T-helper 1 cell treated with Interleukin-12 subunit alpha and Interleukin-12 subunit beta and Interleukin-4 antibody, amounts not matched to agents 30 μg/mL and 1 μg/mL, for 36 hours (primary cell): ENCODE measurements around the gene CNEP1R1.

Experiments used
- H3K27ac Mint-ChIP-seq: one replicate; pipeline ENCODE4 v1.8.0; 2021; ENCODE audit warnings: mild to moderate bottlenecking, mixed read lengths
- H3K27me3 Mint-ChIP-seq: one replicate; pipeline ENCODE4 v1.8.0; 2021; ENCODE audit warnings: low read depth, mixed read lengths
- H3K36me3 Mint-ChIP-seq: one replicate; pipeline ENCODE4 v1.8.0; 2021; ENCODE audit warnings: low read depth, mixed read lengths
- H3K4me1 Mint-ChIP-seq: one replicate; pipeline ENCODE4 v1.8.0; 2021; ENCODE audit warnings: low read depth, mixed read lengths
- H3K4me3 Mint-ChIP-seq: one replicate; pipeline ENCODE4 v1.8.0; 2021; ENCODE audit warnings: mild to moderate bottlenecking, moderate library complexity, mixed read lengths
- H3K9me3 Mint-ChIP-seq: one replicate; pipeline ENCODE4 v1.8.0; 2021; ENCODE audit warnings: mixed read lengths

The CNEP1R1 gene

GRCh38 chr16:50024684-50025536, at the start of gene CNEP1R1:
TSS of gene CNEP1R1 (plus strand) at chr16:50025225. CDS start at chr16:50025316, 91 bp downstream.
- no peaks in the 10 kb centered on the region for H3K9me3 Mint-ChIP-seq
- H3K4me3 Mint-ChIP-seq, result peak within 1 kb of the TSS; percentile 95
- peaks cover 19% of the 10 kb centered on the region for H3K4me1 Mint-ChIP-seq
- H3K27ac Mint-ChIP-seq, result peak within 1 kb of the TSS; percentile 87
- peaks cover 7% of the 10 kb centered on the region for H3K27me3 Mint-ChIP-seq
- H3K36me3 Mint-ChIP-seq, result peaks cover 1% of the 10 kb centered on the region

- Mint-ChIP-seq H3K27ac (no peak overlapping the region), H3K27me3 (peaks cover 4% of the 10 kb centered on the region), H3K4me3 (no peak overlapping the region), H3K9me3 (no peaks in the 10 kb centered on the region), H3K4me1 (no peaks in the 10 kb centered on the region), H3K36me3 (no peaks in the 10 kb centered on the region)
These were observed 47.6 kb upstream of the CNEP1R1 start for GRCh38 chr16:49977427-49977826.

GRCh38 chr16:49978569-49979326, 46.3 kb upstream of the CNEP1R1 start:
- no peaks in the 10 kb centered on the region for H3K27me3 Mint-ChIP-seq
- no peak overlapping the region for H3K4me3 Mint-ChIP-seq
- H3K9me3 Mint-ChIP-seq, result no peaks in the 10 kb centered on the region
- H3K27ac Mint-ChIP-seq, result no peak overlapping the region
- no peaks in the 10 kb centered on the region for H3K36me3 Mint-ChIP-seq
- no peaks in the 10 kb centered on the region for H3K4me1 Mint-ChIP-seq

- Mint-ChIP-seq H3K36me3 (no peaks in the 10 kb centered on the region), H3K27me3 (no peaks in the 10 kb centered on the region), H3K27ac (no peak overlapping the region), H3K4me3 (no peak overlapping the region), H3K4me1 (no peaks in the 10 kb centered on the region), H3K9me3 (no peaks in the 10 kb centered on the region)
These were observed 44.9 kb upstream of the CNEP1R1 start for GRCh38 chr16:49980166-49980565.

GRCh38 chr16:49986351-49987124, 38.5 kb upstream of the CNEP1R1 start:
- Mint-ChIP-seq H3K27ac (no peak overlapping the region), H3K9me3 (no peaks in the 10 kb centered on the region), H3K27me3 (no peaks in the 10 kb centered on the region), H3K36me3 (no peaks in the 10 kb centered on the region), H3K4me1 (peaks cover 6% of the 10 kb centered on the region), H3K4me3 (no peak overlapping the region)

- H3K9me3 Mint-ChIP-seq, result no peaks in the 10 kb centered on the region
- no peaks in the 10 kb centered on the region for H3K27me3 Mint-ChIP-seq
- H3K36me3 Mint-ChIP-seq, result no peaks in the 10 kb centered on the region
- no peak overlapping the region for H3K27ac Mint-ChIP-seq
- H3K4me1 Mint-ChIP-seq, result peaks cover 6% of the 10 kb centered on the region
- no peak overlapping the region for H3K4me3 Mint-ChIP-seq
These were observed 37.6 kb upstream of the CNEP1R1 start for GRCh38 chr16:49987381-49987780.

GRCh38 chr16:49992825-49993224, 32.2 kb upstream of the CNEP1R1 start:
- H3K27ac Mint-ChIP-seq, result no peak overlapping the region
- H3K36me3 Mint-ChIP-seq, result no peaks in the 10 kb centered on the region
- H3K27me3 Mint-ChIP-seq, result peaks cover 8% of the 10 kb centered on the region
- H3K4me3 Mint-ChIP-seq, result no peak overlapping the region
- no peaks in the 10 kb centered on the region for H3K9me3 Mint-ChIP-seq
- H3K4me1 Mint-ChIP-seq, result peaks cover 9% of the 10 kb centered on the region

- Mint-ChIP-seq H3K9me3 (no peaks in the 10 kb centered on the region), H3K36me3 (no peaks in the 10 kb centered on the region), H3K27ac (no peak overlapping the region), H3K4me1 (peaks cover 6% of the 10 kb centered on the region), H3K4me3 (no peak overlapping the region), H3K27me3 (peaks cover 8% of the 10 kb centered on the region)
These were observed 31.4 kb upstream of the CNEP1R1 start for GRCh38 chr16:49993579-49993978.

- no peak overlapping the region for H3K4me3 Mint-ChIP-seq
- H3K36me3 Mint-ChIP-seq, result no peaks in the 10 kb centered on the region
- peaks cover 8% of the 10 kb centered on the region for H3K27me3 Mint-ChIP-seq
- no peak overlapping the region for H3K27ac Mint-ChIP-seq
- H3K9me3 Mint-ChIP-seq, result no peaks in the 10 kb centered on the region
- peaks cover 5% of the 10 kb centered on the region for H3K4me1 Mint-ChIP-seq
These were observed 31.0 kb upstream of the CNEP1R1 start for GRCh38 chr16:49994006-49994405.

GRCh38 chr16:49995720-49996119, 29.3 kb upstream of the CNEP1R1 start:
- H3K4me1 Mint-ChIP-seq, result peaks cover 4% of the 10 kb centered on the region
- H3K27ac Mint-ChIP-seq, result no peak overlapping the region
- no peaks in the 10 kb centered on the region for H3K9me3 Mint-ChIP-seq
- no peaks in the 10 kb centered on the region for H3K36me3 Mint-ChIP-seq
- no peak overlapping the region for H3K4me3 Mint-ChIP-seq
- peaks cover 12% of the 10 kb centered on the region for H3K27me3 Mint-ChIP-seq

- H3K27me3 Mint-ChIP-seq, result peaks cover 20% of the 10 kb centered on the region
- no peaks in the 10 kb centered on the region for H3K36me3 Mint-ChIP-seq
- peaks cover 4% of the 10 kb centered on the region for H3K4me1 Mint-ChIP-seq
- no peaks in the 10 kb centered on the region for H3K9me3 Mint-ChIP-seq
- H3K4me3 Mint-ChIP-seq, result no peak overlapping the region
- H3K27ac Mint-ChIP-seq, result no peak overlapping the region
These were observed 27.2 kb upstream of the CNEP1R1 start for GRCh38 chr16:49997721-49998251.

- Mint-ChIP-seq H3K9me3 (no peaks in the 10 kb centered on the region), H3K27me3 (peaks cover 16% of the 10 kb centered on the region), H3K27ac (no peak overlapping the region), H3K36me3 (no peaks in the 10 kb centered on the region), H3K4me3 (no peak overlapping the region), H3K4me1 (no peaks in the 10 kb centered on the region)
These were observed 26.0 kb upstream of the CNEP1R1 start for GRCh38 chr16:49998991-49999390.

- no peaks in the 10 kb centered on the region for H3K4me1 Mint-ChIP-seq
- H3K4me3 Mint-ChIP-seq, result no peak overlapping the region
- peaks cover 20% of the 10 kb centered on the region for H3K27me3 Mint-ChIP-seq
- no peaks in the 10 kb centered on the region for H3K9me3 Mint-ChIP-seq
- H3K36me3 Mint-ChIP-seq, result no peaks in the 10 kb centered on the region
- no peak overlapping the region for H3K27ac Mint-ChIP-seq
These were observed 23.9 kb upstream of the CNEP1R1 start for GRCh38 chr16:50001144-50001543.

GRCh38 chr16:50002190-50002589, 22.8 kb upstream of the CNEP1R1 start:
- Mint-ChIP-seq H3K27ac (no peak overlapping the region), H3K9me3 (no peaks in the 10 kb centered on the region), H3K4me1 (no peaks in the 10 kb centered on the region), H3K36me3 (no peaks in the 10 kb centered on the region), H3K4me3 (no peak overlapping the region), H3K27me3 (peaks cover 20% of the 10 kb centered on the region)
